ENCODE results near the gene BCDIN3D.

Gene BCDIN3D

DNA sequence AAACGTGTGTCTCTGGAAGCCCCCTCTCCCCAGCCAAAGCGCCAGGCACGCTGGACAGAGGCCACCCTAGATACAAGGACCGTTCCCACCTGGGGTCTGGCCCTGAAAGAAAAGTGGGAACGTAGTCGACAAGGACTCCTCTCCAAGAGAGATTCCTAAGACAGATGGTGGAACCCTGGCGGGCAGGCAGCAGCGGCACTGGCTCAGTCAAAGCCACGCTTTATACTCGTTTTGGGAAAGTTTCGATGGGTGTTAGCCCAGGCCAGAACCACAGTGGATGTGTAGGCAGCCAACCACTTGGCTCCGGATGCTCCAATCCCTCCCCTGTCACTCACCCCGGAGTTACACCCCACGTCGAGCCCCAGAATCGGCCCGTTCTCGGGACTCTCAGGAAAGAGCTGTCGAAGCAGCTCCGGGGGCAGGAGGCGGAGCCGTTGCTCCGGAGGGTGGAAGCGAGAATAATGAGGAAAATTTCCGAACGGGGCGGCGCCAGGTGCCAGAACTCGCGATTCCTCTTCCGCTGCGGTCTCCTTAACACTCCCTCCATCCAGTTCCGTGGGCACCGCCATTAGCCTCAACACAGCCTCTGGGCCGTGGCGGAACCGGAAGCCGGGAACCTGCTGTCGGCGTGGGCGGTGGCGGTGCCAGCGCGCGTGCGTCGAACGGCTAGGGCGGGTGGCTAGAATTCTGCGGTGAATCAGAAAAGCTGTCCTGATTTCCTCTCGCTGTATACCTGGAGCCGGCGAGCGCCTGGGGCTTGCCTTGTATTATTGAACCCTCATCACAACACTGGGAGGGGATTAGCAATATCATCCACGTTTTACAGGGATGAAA is at the start of gene BCDIN3D:
TSS of gene BCDIN3D (minus strand) at position 588 of the 834 bp plus-strand sequence. CDS start at position 569, 19 bp downstream.
- Mint-ChIP-seq H3K27me3 (no peaks in the 10 kb centered on the region), H3K4me3 (peak within 1 kb of the TSS; percentile 95), H3K36me3 (no peaks in the 10 kb centered on the region), H3K4me1 (ENCODE audit: low read depth) (peaks cover 34% of the 10 kb centered on the region), H3K27ac (peak within 1 kb of the TSS; percentile 92), H3K9me3 (ENCODE audit: low read depth) (no peaks in the 10 kb centered on the region)

- no peak overlapping the region for H3K27ac Mint-ChIP-seq
- no peaks in the 10 kb centered on the region for H3K36me3 Mint-ChIP-seq
- no peak overlapping the region for H3K4me3 Mint-ChIP-seq
- H3K9me3 Mint-ChIP-seq (ENCODE audit: low read depth), result no peaks in the 10 kb centered on the region
- no peaks in the 10 kb centered on the region for H3K4me1 Mint-ChIP-seq (ENCODE audit: low read depth)
- no peaks in the 10 kb centered on the region for H3K27me3 Mint-ChIP-seq
Observed at GRCh38 chr12:49892084-49892731, 49.3 kb upstream of the BCDIN3D start.

DNA sequence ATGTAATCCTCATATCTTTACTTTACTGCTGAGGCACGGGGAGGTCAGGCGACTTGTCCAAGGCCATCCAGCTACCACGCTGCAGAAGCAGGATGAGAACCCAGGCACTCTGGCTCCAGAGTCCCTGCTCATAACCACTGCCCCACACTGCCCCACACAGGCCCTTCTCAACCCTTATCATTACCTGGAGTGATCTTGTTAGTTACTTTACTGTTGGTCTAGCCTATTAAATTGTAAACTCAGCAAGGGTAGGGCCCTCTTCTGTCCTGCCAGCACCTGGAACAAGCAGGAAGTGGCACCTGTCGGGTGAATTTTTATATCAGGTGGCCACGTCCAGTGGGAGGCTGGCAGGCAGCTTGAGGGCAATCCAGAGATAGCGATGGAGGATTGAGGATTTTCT is 48.6 kb upstream of the BCDIN3D start:
- H3K4me3 Mint-ChIP-seq, result no peak overlapping the region
- H3K9me3 Mint-ChIP-seq (ENCODE audit: low read depth), result no peaks in the 10 kb centered on the region

GRCh38 chr12:49891012-49891411 is 48.1 kb upstream of the BCDIN3D start:
- Mint-ChIP-seq H3K27me3 (peaks cover 3% of the 10 kb centered on the region), H3K27ac (no peak overlapping the region), H3K36me3 (no peaks in the 10 kb centered on the region), H3K4me3 (no peak overlapping the region), H3K4me1 (ENCODE audit: low read depth) (no peaks in the 10 kb centered on the region), H3K9me3 (ENCODE audit: low read depth) (no peaks in the 10 kb centered on the region)

More for the DNA sequence above, 48.6 kb upstream of the BCDIN3D start:
- Mint-ChIP-seq H3K36me3 (no peaks in the 10 kb centered on the region), H3K27me3 (peaks cover 3% of the 10 kb centered on the region), H3K27ac (no peak overlapping the region), H3K4me1 (ENCODE audit: low read depth) (no peaks in the 10 kb centered on the region)

DNA sequence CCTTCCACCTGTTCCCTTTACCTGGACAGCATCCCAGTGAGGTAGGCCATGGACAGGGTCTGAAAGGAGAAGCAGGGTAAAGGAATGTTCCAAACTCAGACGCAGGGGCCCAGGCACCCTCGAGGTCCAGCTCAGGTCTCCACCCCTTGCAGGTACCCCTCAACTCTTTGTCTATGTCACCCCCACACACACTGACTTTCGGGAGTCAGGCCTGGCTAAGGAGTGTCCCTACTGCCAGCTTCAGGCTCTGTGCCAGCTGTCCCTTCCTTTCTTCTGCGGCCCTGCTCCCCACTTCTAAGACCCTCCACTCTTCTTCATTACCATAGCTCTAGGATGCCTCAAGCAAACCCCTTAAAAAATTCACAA is 47.2 kb upstream of the BCDIN3D start:
- no peak overlapping the region for H3K4me3 Mint-ChIP-seq
- no peaks in the 10 kb centered on the region for H3K4me1 Mint-ChIP-seq (ENCODE audit: low read depth)
- H3K27ac Mint-ChIP-seq, result no peak overlapping the region
- H3K36me3 Mint-ChIP-seq, result no peaks in the 10 kb centered on the region
- H3K27me3 Mint-ChIP-seq, result peaks cover 5% of the 10 kb centered on the region
- no peaks in the 10 kb centered on the region for H3K9me3 Mint-ChIP-seq (ENCODE audit: low read depth)

DNA sequence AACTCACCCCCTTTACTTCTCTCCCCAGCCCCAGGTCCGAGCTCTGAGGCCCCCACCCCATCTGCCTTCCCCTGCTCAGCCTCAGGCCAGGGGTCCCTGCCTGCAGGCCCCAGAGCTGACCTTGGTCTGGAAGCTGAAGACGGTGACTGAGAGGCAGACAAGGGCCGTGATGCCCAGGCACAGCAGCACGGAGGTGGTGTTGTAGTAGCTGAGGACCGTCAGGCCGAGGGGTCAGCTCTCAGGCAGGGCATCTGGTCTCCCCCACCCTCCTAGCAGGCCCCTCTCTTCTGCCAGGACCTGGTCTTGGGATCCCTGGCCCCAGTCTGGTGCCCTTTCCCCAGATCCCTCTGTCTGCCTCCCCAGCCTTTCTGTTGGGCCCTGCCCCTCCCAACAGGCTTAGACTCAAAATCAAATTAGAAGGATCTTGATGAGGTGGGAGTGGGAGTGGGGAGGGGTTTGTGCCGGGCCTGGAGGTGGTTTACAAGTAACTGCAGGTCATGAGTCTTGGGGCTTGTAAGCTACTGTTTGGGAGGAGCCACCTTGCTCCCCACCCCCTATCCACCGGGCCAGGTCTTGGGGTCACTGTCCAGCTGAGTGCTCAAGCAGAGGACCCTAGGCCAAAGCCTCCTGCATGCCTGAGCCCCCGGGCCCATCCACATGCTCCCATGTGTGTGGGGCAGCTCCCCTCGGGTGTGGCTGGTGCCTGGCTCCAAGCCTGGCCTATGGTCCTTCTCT is 46.6 kb upstream of the BCDIN3D start:
- no peak overlapping the region for H3K4me3 Mint-ChIP-seq

GRCh38 chr12:49888461-49889151 is 45.7 kb upstream of the BCDIN3D start:
- Mint-ChIP-seq H3K27me3 (peaks cover 5% of the 10 kb centered on the region), H3K36me3 (no peaks in the 10 kb centered on the region), H3K4me1 (ENCODE audit: low read depth) (no peaks in the 10 kb centered on the region), H3K27ac (no peak overlapping the region), H3K4me3 (no peak overlapping the region), H3K9me3 (ENCODE audit: low read depth) (no peaks in the 10 kb centered on the region)

More for the DNA sequence above, 46.6 kb upstream of the BCDIN3D start:
- Mint-ChIP-seq H3K9me3 (ENCODE audit: low read depth) (no peaks in the 10 kb centered on the region), H3K27ac (no peak overlapping the region), H3K4me1 (ENCODE audit: low read depth) (no peaks in the 10 kb centered on the region), H3K27me3 (peaks cover 5% of the 10 kb centered on the region), H3K36me3 (no peaks in the 10 kb centered on the region)

DNA sequence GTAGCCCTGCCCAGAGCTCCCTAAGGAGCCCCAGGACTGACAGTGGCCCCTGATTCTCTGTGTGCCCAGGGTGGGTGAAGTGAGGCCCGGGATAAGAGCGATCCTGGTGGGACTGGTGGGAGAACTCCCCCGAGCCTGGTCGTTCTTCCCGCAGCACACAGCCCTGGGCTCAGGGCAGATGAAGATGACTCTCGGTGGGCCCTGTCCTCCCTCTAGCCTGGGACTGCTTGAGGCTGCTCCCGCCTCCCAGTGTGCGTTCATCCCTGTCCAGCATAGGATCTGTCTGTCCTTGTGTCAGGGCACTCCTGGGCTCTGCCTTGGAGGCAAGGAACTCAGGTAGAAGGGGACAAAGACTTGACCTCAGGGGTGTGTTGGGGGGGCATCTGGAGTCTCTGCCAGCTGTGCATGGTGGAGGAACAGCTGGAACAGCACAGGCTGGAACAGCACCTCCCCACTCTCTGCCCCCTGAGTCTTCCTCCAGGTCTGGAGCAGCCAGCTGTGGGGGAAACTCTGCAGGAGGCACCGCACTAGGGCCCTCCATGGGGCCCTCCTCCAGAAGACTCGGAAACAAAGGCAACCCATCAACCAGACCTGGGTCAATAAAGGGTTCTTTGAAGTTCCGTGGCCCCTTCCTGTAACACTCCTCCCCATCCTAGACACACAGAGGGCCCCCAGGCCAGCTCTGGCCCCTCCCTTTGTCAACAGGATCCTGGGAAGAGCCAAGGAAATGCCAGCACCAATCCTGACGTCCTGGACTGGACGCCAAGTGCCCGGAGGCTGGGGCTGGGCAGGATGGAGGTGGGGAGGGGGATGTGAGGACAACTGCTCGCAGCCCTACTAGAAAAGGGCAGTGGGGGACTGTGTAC is 44.9 kb upstream of the BCDIN3D start:
- H3K4me1 Mint-ChIP-seq (ENCODE audit: low read depth), result no peaks in the 10 kb centered on the region
- H3K36me3 Mint-ChIP-seq, result no peaks in the 10 kb centered on the region
- H3K27me3 Mint-ChIP-seq, result peaks cover 5% of the 10 kb centered on the region
- no peaks in the 10 kb centered on the region for H3K9me3 Mint-ChIP-seq (ENCODE audit: low read depth)
- no peak overlapping the region for H3K27ac Mint-ChIP-seq
- no peak overlapping the region for H3K4me3 Mint-ChIP-seq

DNA sequence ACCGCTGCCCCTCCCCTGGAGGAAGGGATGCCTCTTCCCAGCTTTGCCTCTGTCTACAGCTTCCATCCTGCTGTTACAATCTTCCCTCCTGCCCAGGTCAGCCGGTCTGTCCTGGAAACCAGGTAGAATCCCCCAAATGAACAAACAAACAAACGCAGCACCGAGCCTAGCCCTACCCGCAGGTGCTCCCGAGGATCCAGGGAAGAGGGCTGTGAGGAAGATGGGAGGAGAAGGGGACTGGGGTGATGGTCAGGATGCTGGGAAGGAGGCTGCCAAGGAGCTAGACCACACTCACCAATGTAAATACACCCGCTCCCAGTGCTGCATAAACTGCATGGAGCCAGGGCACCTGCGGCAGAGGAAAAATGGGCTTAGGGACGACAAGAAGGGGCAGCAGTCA is 44.2 kb upstream of the BCDIN3D start:
- peaks cover 5% of the 10 kb centered on the region for H3K27me3 Mint-ChIP-seq

GRCh38 chr12:49885663-49886461 is 43.0 kb upstream of the BCDIN3D start:
- no peak overlapping the region for H3K27ac Mint-ChIP-seq
- H3K36me3 Mint-ChIP-seq, result no peaks in the 10 kb centered on the region
- no peak overlapping the region for H3K4me3 Mint-ChIP-seq
- no peaks in the 10 kb centered on the region for H3K9me3 Mint-ChIP-seq (ENCODE audit: low read depth)
- H3K4me1 Mint-ChIP-seq (ENCODE audit: low read depth), result no peaks in the 10 kb centered on the region
- H3K27me3 Mint-ChIP-seq, result peaks cover 5% of the 10 kb centered on the region

More for the DNA sequence above, 44.2 kb upstream of the BCDIN3D start:
- no peaks in the 10 kb centered on the region for H3K36me3 Mint-ChIP-seq
- H3K27ac Mint-ChIP-seq, result no peak overlapping the region
- no peak overlapping the region for H3K4me3 Mint-ChIP-seq
- H3K9me3 Mint-ChIP-seq (ENCODE audit: low read depth), result no peaks in the 10 kb centered on the region
- H3K4me1 Mint-ChIP-seq (ENCODE audit: low read depth), result no peaks in the 10 kb centered on the region

- Mint-ChIP-seq H3K36me3 (no peaks in the 10 kb centered on the region), H3K27me3 (peaks cover 5% of the 10 kb centered on the region), H3K4me3 (no peak overlapping the region), H3K4me1 (ENCODE audit: low read depth) (no peaks in the 10 kb centered on the region), H3K27ac (no peak overlapping the region), H3K9me3 (ENCODE audit: low read depth) (no peaks in the 10 kb centered on the region)
Observed at GRCh38 chr12:49885118-49885517, 42.2 kb upstream of the BCDIN3D start.

- Mint-ChIP-seq H3K4me1 (ENCODE audit: low read depth) (no peaks in the 10 kb centered on the region), H3K27me3 (peaks cover 5% of the 10 kb centered on the region), H3K9me3 (ENCODE audit: low read depth) (no peaks in the 10 kb centered on the region), H3K36me3 (no peaks in the 10 kb centered on the region), H3K4me3 (no peak overlapping the region), H3K27ac (no peak overlapping the region)
Observed at GRCh38 chr12:49882851-49883464, 40.1 kb upstream of the BCDIN3D start.

GRCh38 chr12:49882248-49882850 is 39.4 kb upstream of the BCDIN3D start:
- no peak overlapping the region for H3K4me3 Mint-ChIP-seq
- no peaks in the 10 kb centered on the region for H3K36me3 Mint-ChIP-seq
- H3K9me3 Mint-ChIP-seq (ENCODE audit: low read depth), result no peaks in the 10 kb centered on the region
- peaks cover 5% of the 10 kb centered on the region for H3K27me3 Mint-ChIP-seq
- no peaks in the 10 kb centered on the region for H3K4me1 Mint-ChIP-seq (ENCODE audit: low read depth)
- H3K27ac Mint-ChIP-seq, result no peak overlapping the region
